GM23338 (cell line): ENCODE data around the gene RBM23. TPM values are rescaled to one million over a fixed set of nuclear protein-coding genes. Genes with fewer than 3 reads are reported as not detected.
"Not testable (repeated sequence)": the region's sequence is repeated elsewhere in the genome, so short reads cannot be mapped to it uniquely, and the experiment has no call there.

Source experiments
- ATAC-seq: fragments of 200-7000 bp; cut with Tn5 transposase; 3 replicates; pipeline ENCODE4 v1.9.1; 2020
- DNase-seq: peaks from one replicate; pipeline ENCODE4 v3.0.0-alpha.2; 2015; ENCODE audit warnings: low spot score
- H2AFZ ChIP-seq: fragments of 200-600 bp; sonication (generic); 2 replicates; pipeline ENCODE4 v1.8.0; 2016; ENCODE audit warnings: antibody characterized with exemption, mild to moderate bottlenecking, moderate library complexity
- H3F3A ChIP-seq: fragments of 200-600 bp; sonication (generic); replicated peaks from 2 replicates; pipeline ENCODE4 v1.8.0; 2017; ENCODE audit warnings: antibody characterized with exemption, mixed run types, low read depth
- H3K27ac ChIP-seq: fragments of 200-600 bp; sonication (generic); 2 replicates; pipeline ENCODE4 v1.6.1; 2016; ENCODE audit warnings: low read depth
- H3K27me3 ChIP-seq: fragments of 200-600 bp; sonication (generic); 2 replicates; pipeline ENCODE4 v1.8.0; 2016; ENCODE audit warnings: mild to moderate bottlenecking, mixed run types, moderate library complexity; ENCODE audit not compliant: insufficient read depth
- H3K36me3 ChIP-seq: fragments of 200-600 bp; sonication (generic); 2 replicates; pipeline ENCODE4 v1.8.0; 2016; ENCODE audit warnings: mild to moderate bottlenecking; ENCODE audit not compliant: insufficient read depth
- H3K4me1 ChIP-seq: fragments of 200-600 bp; sonication (generic); 2 replicates; pipeline ENCODE4 v1.8.0; 2016; ENCODE audit warnings: mild to moderate bottlenecking, moderate library complexity; ENCODE audit not compliant: insufficient read depth
- H3K4me2 ChIP-seq: fragments of 200-600 bp; sonication (generic); 2 replicates; pipeline ENCODE4 v1.7.1; 2017; ENCODE audit warnings: mixed run types
- H3K4me3 ChIP-seq: fragments of 200-600 bp; sonication (generic); 2 replicates; pipeline ENCODE4 v1.6.1; 2016; ENCODE audit warnings: mixed run types
- H3K79me2 ChIP-seq: fragments of 200-600 bp; sonication (generic); replicated peaks from 2 replicates; pipeline ENCODE4 v1.8.0; 2017; ENCODE audit warnings: mild to moderate bottlenecking; ENCODE audit not compliant: insufficient read depth
- H3K9me2 ChIP-seq: fragments of 200-600 bp; sonication (generic); 2 replicates; pipeline ENCODE4 v1.8.0; 2017; ENCODE audit not compliant: insufficient read depth
- H4K20me1 ChIP-seq: fragments of 200-600 bp; sonication (generic); replicated peaks from 2 replicates; pipeline ENCODE4 v1.8.0; 2017; ENCODE audit warnings: mild to moderate bottlenecking; ENCODE audit not compliant: insufficient read depth
- H3K27ac Mint-ChIP-seq: 2 replicates; pipeline ENCODE4 v1.8.0; 2020; ENCODE audit warnings: inconsistent platforms, mild to moderate bottlenecking, moderate library complexity, mixed read lengths
- H3K27me3 Mint-ChIP-seq: 3 replicates; pipeline ENCODE4 v1.8.0; 2022; ENCODE audit warnings: low read depth, mild to moderate bottlenecking, moderate library complexity, mixed read lengths, inconsistent platforms; ENCODE audit not compliant: insufficient read depth, poor library complexity
- H3K36me3 Mint-ChIP-seq: 3 replicates; pipeline ENCODE4 v1.8.0; 2021; ENCODE audit warnings: low read depth, mild to moderate bottlenecking, inconsistent platforms, moderate library complexity, mixed read lengths
- H3K4me1 Mint-ChIP-seq: 3 replicates; pipeline ENCODE4 v1.8.0; 2020; ENCODE audit warnings: mild to moderate bottlenecking, inconsistent platforms, mixed read lengths
- H3K4me3 Mint-ChIP-seq: 3 replicates; pipeline ENCODE4 v1.8.0; 2021; ENCODE audit warnings: moderate library complexity, mild to moderate bottlenecking, inconsistent platforms, mixed read lengths
- H3K9me3 Mint-ChIP-seq: 3 replicates; pipeline ENCODE4 v1.8.0; 2020; ENCODE audit warnings: moderate library complexity, mild to moderate bottlenecking, inconsistent platforms, mixed read lengths
- CREB1 ChIP-seq: fragments of 250-450 bp; sonication (Bioruptor Pico); IDR thresholded peaks from 2 replicates; pipeline ENCODE4 v1.5.0; 2020; ENCODE audit warnings: low read depth, mild to moderate bottlenecking, moderate library complexity
- CTCF ChIP-seq, 2 experiments: fragments of 200-600 bp in 1 of 2; sonication (generic) in 1 of 2; conservative IDR thresholded peaks; 2 replicates each; pipeline versions ENCODE4 v1.5.1 to v1.6.1; 2016 to 2017; ENCODE audit warnings: antibody characterized with exemption in 2 of 2, low read depth in 2 of 2, mild to moderate bottlenecking in 2 of 2, moderate library complexity in 1 of 2
- ETS1 ChIP-seq: IDR thresholded peaks from 2 replicates; pipeline ENCODE4 v1.6.1; 2016; ENCODE audit warnings: antibody characterized with exemption
- EZH2phosphoT487 ChIP-seq: fragments of 200-600 bp; sonication (generic); IDR thresholded peaks from one replicate; pipeline ENCODE4 v1.8.1; 2018; ENCODE audit warnings: antibody characterized with exemption; ENCODE audit not compliant: unreplicated experiment
- NANOG ChIP-seq: IDR thresholded peaks from 2 replicates; pipeline ENCODE4 v1.6.1; 2016; ENCODE audit warnings: antibody characterized with exemption, borderline replicate concordance
- POLR2AphosphoS5 ChIP-seq: IDR thresholded peaks from 2 replicates; pipeline ENCODE4 v1.6.1; 2016; ENCODE audit warnings: antibody characterized with exemption, low read depth
- REST ChIP-seq: IDR thresholded peaks from one replicate; pipeline ENCODE4 v1.6.1; 2018; ENCODE audit warnings: antibody characterized with exemption; ENCODE audit not compliant: unreplicated experiment
- STAT1 ChIP-seq: IDR thresholded peaks from one replicate; pipeline ENCODE4 v1.6.1; 2016; ENCODE audit warnings: antibody characterized with exemption; ENCODE audit not compliant: unreplicated experiment
- ZNF114 ChIP-seq: fragments of 250-450 bp; sonication (Bioruptor Pico); IDR thresholded peaks from 2 replicates; pipeline ENCODE4 v1.5.0; 2020; ENCODE audit warnings: mild to moderate bottlenecking, moderate library complexity
- ZNF331 ChIP-seq: fragments of 250-450 bp; sonication (Bioruptor Pico); IDR thresholded peaks from 2 replicates; pipeline ENCODE4 v1.5.0; 2020; ENCODE audit warnings: low read depth, mild to moderate bottlenecking, moderate library complexity
- polyA plus RNA-seq: library from polyadenylated mRNA; unstranded; fragments of >200 nt; fragmentation: Nextera tagmentation; extraction: Ambion mirVana; gene quantifications from 2 replicates; pipeline ENCODE4 v1.2.1, GENCODE V29; 2016
- total RNA-seq: library from RNA; depleted of rRNA; stranded (reverse); fragments of >200 nt; shearing (Covaris generic); gene quantifications from 2 replicates; pipeline ENCODE4 v1.2.3, GENCODE V29; 2014

RBM23 gene
- total and polyA plus RNA-seq, 2 experiments from 2014 or later = 14.4 to 52.8 TPM

- no peak for TF ChIP-seq ETS1
- no peak for TF ChIP-seq ZNF331 (CRISPR knock-in tag)
- no peak for TF ChIP-seq EZH2phosphoT487
- TF ChIP-seq ZNF114 (CRISPR knock-in tag) = no peak
- no peak for TF ChIP-seq CREB1 (CRISPR knock-in tag)
- TF ChIP-seq CTCF (conservative IDR thresholded peaks at IDR 0.05; ENCODE audit: low read depth in 2 of 2) = no peak
- TF ChIP-seq STAT1 = no peak
- TF ChIP-seq POLR2AphosphoS5 = no peak
- TF ChIP-seq NANOG = no peak
Measured at GRCh38 chr14:22861651-22862050, 57.3 kb downstream of the RBM23 start (continued).

GRCh38 chr14:22860377-22860776, 58.6 kb downstream of the RBM23 start:
- not testable (repeated sequence) for ATAC-seq, H3K9me3 Mint-ChIP-seq, H3K27me3 ChIP-seq, H3K36me3 Mint-ChIP-seq, H3F3A ChIP-seq, H3K4me2 ChIP-seq, H2AFZ ChIP-seq, H3K4me3 ChIP-seq, H3K27ac Mint-ChIP-seq, H3K27me3 Mint-ChIP-seq, H3K9me2 ChIP-seq, H3K4me3 Mint-ChIP-seq, H3K36me3 ChIP-seq, H3K4me1 ChIP-seq, H3K27ac ChIP-seq, DNase-seq, H3K79me2 ChIP-seq, H4K20me1 ChIP-seq, H3K4me1 Mint-ChIP-seq

- Histone ChIP-seq H3K9me2 (no peaks in the 10 kb centered on the region), H3K27me3 (no peaks in the 10 kb centered on the region), H3F3A (peaks cover 10% of the 10 kb centered on the region; the same call in 1 of the 2 replicates), H2AFZ (no peak overlapping the region), H3K4me2 (no peak overlapping the region), H3K79me2 (no peaks in the 10 kb centered on the region), H3K27ac (no peak overlapping the region), H3K36me3 (no peaks in the 10 kb centered on the region), H3K4me1 (peaks cover 4% of the 10 kb centered on the region), H4K20me1 (no peaks in the 10 kb centered on the region), H3K4me3 (no peak overlapping the region)
- H3K4me3 Mint-ChIP-seq = no peak overlapping the region
- H3K27me3 Mint-ChIP-seq = peaks cover 3% of the 10 kb centered on the region
- DNase-seq = no peak
- H3K36me3 Mint-ChIP-seq = no peaks in the 10 kb centered on the region; the same call in 2 of the 3 replicates
- no peaks in the 10 kb centered on the region; the same call in 2 of the 3 replicates for H3K9me3 Mint-ChIP-seq
- H3K27ac Mint-ChIP-seq = no peak overlapping the region
- no peak for ATAC-seq
- H3K4me1 Mint-ChIP-seq = peaks cover 7% of the 10 kb centered on the region
- TF ChIP-seq ZNF114 (CRISPR knock-in tag) = no peak
- no peak for TF ChIP-seq REST
Measured at GRCh38 chr14:22856428-22856827, 62.5 kb downstream of the RBM23 start.
